ENCODE results near the gene USB1.

Gene USB1

DNA sequence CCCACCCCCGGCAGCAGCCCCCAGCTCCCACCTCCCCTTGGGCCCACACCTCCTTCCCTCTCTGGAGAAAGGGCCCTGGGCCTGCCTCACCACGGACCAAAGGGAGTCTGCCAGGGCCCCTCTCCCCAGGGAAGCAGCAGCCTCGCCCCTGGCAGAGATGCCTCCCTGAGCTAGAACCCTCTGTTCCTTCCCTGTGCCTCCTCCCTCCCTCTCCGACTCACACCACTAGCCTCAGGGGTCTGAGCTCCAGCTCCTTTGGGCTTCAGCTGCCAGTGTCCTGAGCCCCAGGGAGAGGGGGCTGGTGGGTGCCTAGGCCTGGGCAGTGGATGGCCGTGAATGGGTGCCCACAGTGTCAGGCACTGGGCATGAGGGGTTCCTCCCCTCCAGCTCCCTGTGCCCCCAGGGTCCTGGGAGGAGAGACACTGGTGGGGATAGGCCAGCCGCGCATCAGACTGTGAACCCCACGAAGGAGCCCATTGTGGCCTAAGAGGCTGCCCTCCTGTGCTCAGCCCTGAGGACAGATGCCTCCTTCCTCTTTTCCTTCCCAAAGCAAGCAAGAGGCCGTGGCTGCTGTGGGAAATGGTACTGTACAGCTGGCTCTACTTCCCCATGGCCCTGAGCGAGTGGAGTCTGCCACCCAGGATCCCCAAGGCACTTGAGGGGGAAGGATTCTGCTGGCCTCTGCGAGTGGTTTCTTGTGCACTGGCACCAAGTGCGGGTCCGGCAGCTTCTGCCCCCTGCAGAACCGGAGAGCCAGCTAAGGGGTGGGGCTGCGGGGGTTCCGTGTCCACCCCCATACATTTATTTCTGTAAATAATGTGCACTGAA, 45.1 kb downstream of the USB1 start:
- no peak for DNase-seq (ENCODE audit: low read depth in 4 of 4, low spot score in 1 of 4)

DNA sequence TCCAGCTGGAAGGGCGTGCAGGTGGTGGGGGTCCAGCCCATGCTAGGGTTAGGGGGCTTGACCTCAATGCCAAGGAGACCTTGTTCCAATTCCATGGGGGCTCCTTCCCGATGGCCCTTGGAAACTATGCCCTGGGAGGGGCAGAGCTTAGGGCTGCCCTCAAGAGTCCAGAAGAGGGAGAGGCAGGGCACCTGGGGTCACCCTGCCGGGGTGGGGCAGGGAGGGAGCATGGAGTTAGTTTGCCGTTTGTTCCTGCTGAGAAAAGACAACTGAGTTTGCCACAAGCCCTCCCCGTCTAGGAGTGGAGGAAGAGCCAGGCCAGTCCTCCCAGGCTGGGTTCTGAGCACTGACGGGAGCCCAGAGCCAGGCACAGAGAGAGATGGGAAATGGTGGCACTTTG, 45.7 kb downstream of the USB1 start:
- DNase-seq (ENCODE audit: low read depth in 4 of 4, low spot score in 1 of 4): no peak

DNA sequence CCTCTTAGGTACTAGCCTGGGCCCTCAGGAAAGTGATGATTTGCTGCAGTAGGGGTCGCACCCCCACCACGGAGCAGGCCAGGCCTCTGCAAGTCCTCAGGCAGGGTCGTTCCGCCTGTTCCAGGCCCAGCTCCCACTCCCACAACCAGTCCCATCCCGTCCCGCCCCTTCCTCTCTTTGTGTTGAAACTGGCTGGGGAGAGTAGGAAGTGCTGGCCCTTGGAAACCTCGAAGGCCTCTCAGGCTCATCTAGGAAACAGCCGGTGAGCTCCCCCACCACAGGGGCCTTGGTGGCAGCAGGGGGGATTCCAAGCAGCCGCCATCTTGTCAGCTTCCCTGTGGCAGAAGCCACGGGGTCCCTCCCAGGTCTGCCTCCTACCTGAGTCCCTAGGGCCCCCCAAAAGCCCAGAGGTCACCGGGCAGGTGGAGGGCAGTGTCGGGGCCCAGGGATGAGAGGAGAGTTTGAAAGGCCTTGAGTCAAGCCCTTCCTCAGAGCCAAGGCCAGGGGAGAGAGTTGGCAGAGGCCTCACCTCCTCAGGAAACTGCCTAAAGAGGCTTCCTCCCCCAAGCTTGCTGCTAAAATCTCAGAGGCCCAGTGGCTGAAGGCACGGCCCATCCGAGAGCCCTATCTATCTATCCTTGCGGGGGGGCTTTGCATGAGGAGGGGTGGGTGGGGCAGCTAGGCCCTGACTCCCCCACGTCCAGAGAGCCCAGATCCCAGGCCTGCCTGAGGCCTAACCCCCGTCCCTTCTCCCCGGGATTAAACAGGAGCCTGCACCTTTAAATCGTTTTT, 46.5 kb downstream of the USB1 start:
- DNase-seq (ENCODE audit: low read depth in 4 of 4, low spot score in 1 of 4): no peak

DNA sequence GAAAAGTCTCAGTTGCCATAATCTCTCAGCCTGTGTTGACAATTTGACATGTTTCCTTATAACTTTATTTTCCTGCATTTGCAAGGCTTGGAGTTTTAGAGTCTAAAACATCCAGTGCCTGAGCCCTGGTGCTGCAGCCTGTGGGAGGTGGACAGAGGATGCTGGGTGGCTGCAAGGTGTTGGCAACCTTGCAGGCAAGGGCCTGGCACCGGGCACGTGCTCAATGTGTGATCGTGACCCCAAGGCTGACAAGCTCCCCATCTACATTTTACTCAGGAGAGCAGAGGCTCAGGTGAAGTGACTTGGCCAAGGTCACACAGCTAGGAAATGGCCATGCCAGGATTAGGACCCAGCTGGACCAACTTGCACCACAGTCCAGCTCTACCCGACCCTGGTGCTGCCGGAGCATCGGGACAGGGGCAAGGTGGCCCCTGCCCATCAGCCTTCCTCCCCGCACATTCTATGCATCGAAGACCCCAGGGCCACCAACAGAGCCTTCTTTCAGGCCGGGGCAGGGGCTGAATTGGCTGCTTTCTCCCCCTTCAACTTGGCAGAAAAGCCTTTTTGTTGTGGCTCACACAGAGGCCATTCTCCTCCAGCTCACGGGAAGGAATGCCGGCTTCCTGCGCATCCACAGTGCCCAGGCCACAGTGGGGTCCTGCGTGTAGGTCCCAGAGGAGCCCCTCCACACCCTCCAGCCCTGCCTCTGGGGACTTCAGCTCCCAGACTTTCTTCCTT, 47.5 kb downstream of the USB1 start:
- no peak for DNase-seq (ENCODE audit: low read depth in 4 of 4, low spot score in 1 of 4)

DNA sequence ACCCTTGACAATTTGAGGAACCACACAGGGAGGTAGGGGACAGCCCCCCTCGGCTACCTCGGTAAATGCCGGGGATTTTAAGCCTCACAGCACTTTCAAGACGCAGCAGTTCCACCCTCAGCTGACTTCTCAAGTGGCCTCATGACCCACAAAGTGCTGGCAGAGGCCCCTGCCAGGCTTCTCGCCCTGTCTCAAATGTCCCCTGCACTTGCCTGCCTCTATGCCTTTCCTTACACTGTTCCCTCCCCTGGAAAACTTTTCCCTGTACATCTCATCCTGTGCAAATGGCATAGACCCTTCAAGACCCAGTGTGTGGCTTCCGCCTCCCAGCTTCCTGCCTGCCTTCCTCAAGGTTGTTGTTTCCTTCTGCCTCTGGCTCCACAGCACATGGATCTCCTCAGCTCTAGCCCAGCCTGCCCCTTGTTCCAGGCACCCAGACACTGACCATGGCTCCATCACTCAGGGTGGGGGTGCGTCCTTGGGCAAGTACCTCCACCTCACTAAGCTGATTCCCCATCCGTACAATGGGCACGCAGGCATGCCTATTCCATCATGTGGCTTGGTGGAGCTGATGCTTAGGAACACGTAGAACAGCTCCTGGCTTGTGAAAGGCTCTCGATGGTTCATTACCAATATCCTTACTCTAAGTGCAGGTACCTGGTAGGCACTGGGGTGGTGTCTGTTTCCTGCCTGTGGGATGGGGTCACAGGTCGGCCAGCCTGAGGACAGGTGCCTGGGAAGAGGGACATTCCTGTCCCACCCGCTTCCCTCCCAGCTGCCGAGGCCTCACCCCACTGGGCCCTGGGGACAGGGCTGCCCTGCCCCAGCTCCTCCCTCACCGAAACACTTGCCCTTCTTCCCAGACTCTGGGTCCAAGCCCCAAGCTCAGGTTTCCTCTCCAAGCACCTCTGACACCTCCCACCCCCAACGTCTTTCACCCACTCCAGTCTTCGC, 48.3 kb downstream of the USB1 start:
- DNase-seq (ENCODE audit: low read depth in 4 of 4, low spot score in 1 of 4): no peak

DNA sequence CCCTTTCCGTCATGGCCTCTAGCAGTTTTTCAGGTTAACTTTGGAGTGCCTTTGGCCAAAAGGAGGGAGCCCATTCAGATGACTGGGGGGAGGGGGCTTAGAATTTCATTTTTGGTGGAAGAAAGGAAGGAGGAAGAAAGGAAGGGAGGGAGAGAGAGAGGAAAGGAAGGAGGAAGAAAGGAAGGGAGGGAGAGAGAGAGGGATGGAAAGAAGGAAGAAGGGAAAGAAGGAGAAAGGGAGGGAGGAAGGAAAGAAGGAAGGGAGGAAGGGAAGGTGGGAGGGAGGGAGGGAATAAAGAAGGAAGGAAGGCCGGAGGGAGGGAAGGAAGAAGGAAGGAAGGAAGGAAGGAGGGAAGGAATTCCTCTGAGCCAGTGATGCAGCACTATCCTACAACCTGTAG, 50.1 kb downstream of the USB1 start:
- no peak for DNase-seq (ENCODE audit: low read depth in 4 of 4, low spot score in 1 of 4)

DNA sequence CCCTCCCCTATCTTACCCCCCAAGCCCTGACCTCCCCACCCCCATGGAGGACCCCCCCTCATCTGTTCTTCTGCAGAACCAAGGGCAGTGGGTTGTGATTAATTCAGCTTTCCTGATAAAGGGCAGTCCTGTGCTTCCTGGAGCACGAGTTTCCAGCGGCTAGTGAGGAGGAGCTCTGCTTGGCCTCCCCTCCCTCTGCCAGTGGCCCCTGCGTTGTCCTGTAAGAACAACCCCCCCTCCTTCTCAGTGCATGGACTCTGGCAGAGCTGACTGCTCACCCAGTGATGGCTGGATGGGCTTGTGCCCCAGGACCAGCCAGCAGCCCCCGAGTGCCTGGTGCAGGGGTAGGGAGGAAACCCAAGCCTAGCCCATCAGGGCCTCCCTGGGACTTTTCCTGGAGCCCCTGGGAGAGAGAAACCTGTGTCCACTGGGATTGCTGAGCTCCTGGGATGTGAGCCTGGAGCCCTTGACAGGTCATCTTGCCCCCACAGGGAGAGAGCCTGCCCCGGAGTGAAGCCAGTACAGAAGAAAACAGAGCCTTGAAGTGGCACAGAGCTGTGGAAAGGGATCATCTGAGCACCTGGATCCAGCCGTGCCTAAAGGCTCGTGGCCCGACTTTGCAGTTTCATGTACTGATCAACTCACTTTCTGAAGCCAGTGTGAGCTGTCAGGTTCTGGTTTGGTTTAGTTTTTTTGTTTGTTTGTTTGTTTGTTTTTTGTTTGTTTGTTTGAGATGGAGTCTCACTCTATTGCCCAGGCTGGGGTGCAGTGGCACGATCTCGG, 50.8 kb downstream of the USB1 start:
- DNase-seq (ENCODE audit: low read depth in 4 of 4, low spot score in 1 of 4): no peak

DNA sequence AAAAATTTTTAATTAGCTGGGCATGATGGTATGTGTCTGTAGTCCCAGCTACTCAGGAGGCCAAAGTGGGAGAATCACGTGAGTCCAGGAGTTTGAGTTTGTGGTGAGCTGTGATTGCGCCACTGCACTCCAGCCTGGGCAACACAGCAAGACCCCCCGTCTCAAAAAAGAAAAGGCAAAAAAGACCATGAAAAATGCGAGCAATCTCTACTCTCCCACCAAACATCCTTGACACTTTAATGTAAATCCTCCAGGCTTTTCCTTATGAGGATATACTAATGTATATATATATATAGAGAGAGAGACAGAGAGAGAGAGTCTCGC, 52.4 kb downstream of the USB1 start:
- DNase-seq (ENCODE audit: low read depth in 4 of 4, low spot score in 1 of 4): no peak

DNA sequence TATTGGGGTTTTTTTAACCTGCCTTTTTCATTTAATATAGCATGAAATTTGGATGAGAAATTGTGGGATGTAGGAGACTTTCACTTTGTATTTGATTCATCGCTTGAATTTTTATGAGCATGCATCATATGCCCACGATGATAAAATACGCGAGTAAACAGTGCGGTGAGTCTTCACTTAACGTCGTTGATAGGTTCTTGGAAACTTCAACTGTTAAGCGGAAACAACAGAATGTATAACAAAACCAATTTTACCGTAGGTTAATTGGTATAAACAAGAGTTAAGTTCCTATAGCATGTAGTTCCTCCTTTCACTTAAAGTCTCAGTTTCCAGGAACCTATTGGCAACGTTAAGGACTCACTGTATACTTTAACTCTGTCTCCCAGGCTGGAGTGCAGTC, 53.1 kb downstream of the USB1 start:
- no peak for DNase-seq (ENCODE audit: low read depth in 4 of 4, low spot score in 1 of 4)

DNA sequence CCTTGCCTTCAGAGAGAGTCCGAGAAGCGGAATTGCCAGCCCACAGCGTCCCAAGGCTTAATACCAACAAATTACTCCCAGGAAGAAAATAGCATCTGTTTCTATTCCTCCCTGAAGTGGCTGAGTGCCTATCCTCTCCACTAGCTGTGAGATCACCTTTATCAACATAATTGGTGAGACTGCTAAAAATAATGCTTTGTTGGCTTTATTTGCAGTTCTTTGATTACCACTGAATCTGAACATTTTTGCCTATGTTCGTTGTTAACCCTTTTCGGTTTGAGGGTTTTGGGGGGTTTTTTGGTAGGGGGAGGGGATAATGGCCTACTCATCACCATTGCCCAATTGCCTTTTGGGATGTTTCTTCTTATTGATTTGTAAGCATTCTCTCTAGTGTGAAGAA, 55.4 kb downstream of the USB1 start:
- no peak for DNase-seq (ENCODE audit: low read depth in 4 of 4, low spot score in 1 of 4)

DNA sequence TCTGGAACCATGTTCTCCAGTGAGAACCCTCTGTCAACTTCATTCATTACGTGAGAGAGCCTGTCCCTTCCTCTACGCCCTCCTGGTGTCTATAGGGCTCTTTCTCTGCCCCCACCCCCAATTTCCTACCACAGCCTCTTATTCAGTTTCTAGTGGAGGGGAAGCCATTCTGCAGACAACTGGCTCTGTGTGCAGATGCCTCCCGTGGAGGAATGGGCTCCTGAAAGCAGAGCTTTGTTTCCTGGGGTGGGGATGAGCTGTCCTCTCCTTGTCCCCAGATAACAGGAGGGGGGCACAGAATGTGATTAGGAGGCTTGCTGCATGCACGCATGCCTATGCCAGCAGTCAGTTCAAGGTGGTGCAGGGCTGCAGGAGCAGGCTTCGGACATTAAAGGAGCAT, 55.9 kb downstream of the USB1 start:
- no peak for DNase-seq (ENCODE audit: low read depth in 4 of 4, low spot score in 1 of 4)

DNA sequence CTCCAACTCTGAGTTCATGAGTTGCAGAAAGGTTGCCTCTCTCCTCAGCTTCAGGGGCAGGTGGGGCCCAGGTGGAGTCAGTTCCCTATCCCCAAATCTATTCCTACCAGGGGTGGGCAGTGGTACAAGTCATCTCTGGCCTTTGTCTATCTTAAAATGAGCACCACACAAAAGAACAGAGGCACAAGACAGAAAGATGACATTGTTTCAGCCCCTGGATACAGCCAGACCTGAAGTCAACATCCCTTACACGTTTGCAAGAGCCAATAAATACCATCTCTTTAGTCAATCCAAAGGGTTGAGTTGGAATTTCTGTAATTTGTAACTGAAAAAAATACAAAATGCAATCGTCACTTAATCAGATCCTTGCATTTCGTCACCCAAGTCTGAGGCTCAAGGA, 56.6 kb downstream of the USB1 start:
- no peak for DNase-seq (ENCODE audit: low read depth in 4 of 4, low spot score in 1 of 4)

DNA sequence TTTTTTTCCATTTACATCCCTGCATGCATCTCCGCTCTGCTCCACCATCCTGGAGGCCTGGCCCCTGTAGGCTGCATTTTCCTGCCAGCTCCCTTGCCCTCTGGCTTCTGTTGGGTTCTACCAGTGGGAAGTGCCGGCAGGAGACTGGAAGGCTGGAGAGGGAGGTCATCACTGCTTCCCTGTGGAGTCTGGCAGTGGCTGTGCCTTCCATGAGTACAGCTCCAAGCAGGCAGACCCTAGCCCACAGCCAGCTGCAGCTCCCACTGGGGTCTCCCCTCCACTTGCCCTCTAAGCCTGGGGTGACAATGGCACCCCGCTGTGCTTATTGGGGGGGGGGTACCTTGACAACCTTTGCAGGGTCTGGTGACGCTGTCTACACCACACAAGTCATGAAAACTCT, 61.6 kb downstream of the USB1 start:
- no peak for DNase-seq (ENCODE audit: low read depth in 4 of 4, low spot score in 1 of 4)

DNA sequence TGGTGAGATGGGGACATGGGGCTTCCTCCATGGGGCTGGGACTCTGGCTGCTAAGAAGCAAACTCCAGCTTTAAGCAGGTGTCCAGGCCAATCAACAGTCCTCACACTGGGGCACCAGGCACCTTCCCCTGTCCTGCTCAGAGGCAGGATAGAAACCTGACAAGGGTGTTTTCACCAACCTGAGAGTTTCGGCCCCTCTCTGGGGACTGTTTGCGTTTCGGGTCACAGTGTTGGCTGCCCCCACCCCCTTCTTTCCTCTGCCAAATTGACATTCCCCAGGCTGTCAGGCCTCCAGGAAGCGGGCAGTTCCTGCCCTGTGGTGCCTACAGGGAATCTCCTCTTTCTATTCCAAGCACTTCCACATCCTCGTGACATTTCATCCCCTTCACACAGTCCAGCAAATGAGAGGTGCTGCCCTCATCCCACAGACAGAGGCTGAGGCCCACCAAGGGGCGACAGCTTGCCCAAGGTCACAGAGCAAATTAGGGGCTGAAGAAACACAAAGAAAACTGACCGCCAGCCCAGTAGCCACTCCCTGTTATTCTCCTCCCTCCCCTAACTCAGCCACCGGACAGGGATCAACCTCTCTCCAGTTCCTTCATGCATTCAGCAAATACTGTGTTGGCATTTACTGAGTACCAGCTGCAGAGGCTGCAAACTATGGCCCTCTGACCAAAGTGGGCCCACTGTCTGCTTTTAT, 62.3 kb downstream of the USB1 start:
- DNase-seq (ENCODE audit: low read depth in 4 of 4, low spot score in 1 of 4): no peak

DNA sequence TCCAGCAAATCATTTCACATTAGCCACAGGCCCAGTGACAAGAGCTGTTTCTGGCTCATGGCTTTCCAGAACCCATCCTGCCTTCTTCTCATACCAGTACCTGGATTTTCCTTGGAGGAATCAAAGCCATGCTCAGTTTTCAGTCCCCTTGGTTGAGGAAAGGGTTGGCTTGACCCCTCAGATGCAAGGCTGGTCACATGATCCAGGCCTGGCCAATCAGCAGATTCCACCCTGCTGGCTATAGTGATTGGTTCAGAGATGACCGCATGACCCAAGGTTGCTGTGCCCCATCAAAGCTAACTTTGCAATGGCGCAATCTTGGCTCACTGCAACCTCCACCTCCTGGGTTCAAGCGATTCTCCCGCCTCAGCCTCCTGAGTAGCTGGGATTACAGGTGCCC, 69.4 kb downstream of the USB1 start:
- DNase-seq (ENCODE audit: low read depth in 4 of 4, low spot score in 1 of 4): no peak
